ENCODE results near the gene FOXJ3.

Gene FOXJ3

DNA sequence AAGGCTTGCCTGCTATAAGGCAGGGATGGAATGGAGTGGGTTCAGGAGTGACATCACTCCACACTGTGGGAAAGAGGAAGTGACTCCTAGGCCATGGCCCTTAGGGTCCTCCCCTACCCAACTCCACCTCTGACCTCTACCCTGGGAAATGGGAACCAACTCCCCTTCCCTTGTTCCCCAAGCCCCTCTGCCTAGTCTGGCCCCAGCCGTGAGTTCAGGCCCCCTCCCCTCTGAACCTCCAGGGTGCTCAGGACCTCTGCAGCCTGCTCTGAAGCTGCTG is 166.7 kb downstream of the FOXJ3 start:
- no peak for DNase-seq (ENCODE audit: low read depth in 2 of 2)

DNA sequence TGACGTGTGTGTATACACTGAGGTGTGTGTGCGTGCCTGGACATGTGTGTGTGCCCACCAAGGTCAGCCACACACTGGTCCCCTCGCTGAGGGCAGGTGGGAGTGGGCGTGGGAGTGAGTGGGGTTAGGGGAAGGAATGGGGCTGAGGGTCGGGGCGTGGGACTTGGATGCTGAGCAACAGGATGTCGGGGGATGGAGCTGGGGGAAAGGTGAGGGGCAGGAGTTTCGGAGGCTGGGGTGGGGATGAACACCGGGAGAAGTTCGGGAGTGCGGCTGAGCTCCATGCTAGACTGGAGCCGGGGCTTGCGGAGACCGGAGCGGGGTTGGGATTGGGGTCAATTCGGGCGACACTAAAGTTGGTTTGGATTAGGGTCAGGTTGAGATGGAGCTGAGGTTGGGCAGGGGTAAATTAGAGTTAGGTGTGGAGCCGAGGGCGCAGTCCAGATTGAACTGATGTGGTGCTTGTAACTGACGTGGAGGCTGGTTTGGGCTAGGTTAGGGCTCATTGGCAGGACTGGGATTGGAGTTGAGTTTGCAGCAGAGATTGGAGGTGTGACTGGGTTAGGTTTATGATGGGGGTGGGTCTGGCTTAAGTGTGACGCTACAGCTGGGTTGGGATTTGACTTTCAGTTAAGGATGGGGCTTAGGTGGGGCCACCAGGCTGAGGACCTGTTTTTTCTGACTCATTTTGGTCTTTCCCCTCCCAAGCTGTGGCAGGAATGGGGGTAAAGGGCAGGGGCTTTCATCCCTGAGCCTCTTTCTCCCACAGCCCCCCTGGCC is 167.2 kb downstream of the FOXJ3 start:
- no peak for DNase-seq (ENCODE audit: low read depth in 2 of 2)

DNA sequence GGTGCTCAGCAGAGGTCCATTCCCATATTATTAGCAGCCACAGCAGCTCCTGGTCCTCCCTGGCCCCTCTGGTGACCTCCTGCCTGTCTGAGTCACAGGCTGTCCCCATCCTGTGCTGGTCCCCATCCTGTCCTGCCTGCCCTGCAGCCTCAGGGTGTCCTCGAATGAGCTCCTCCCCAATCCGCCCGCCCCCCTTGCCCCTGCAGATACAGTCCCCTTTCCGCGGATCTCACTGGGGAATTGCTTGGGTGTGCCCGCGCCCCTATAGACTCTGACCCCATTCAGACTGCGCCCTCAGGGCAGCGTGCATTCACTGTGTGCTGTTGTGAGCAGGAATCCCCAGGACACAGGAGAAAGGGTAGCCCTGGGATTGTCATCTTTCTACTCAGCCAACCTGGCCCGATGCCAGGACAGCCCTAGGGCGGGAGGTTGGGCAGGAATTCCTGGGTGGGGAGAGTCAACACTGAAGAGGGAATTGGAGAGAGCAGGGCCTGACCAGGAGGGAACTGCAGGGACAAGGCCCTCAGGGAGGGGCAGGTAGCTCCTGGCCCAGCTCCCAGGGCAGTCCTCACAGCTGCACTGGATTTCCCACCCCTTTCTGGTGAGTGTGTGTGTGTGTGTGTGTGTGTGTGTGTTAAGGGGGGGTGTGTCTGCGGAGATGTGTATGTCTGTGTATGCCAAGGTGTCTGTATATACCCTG is 169.4 kb downstream of the FOXJ3 start:
- no peak for DNase-seq (ENCODE audit: low read depth in 2 of 2)

DNA sequence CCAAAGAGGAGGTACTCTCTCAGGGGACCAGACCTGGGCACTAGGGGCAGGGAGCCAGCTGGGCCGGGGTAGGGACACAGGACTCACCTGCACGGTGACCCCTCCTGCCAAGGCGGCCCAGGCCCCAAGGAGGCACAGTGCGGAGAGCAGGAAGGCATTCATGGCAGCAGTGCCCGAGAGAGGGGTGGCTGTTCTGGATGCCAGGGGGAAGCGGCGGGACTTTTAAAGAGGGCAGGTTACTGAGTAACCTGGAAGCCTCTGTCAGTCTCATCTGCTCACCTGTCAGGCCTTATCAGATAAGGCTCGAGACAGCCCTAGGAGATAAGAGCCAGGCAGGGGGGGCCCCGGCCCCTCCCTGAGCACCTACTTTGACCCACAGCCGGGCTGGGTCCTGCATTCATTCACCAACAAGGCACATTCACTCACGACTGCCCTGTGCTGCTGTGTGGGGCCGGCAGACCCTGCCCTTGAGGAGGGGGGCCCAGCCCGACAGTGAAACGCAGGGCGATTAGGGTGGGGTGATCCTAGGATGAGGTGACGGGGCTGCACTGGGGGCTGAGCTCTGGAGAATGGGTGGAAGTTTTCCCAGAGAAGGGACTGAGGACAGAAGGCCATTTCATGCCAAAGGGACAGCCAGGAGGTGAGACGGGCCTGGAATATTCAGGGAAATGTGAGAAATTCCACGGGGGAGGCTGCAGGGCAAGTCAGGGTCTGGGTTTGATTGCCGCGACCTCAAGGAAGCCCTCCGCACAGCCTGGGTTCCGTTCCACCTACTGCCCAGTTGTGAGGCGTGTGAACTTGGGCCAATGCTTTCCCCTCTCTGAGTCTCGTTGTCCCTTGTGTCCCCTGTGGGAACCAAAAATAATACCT is 170.2 kb downstream of the FOXJ3 start, which contains the start of gene GUCA2A:
Gene GUCA2A, minus strand, starts transcription at position 195 of the 870 bp plus-strand sequence. Its CDS starts 33 bp downstream, at position 162.
- no peak for DNase-seq (ENCODE audit: low read depth in 2 of 2)

DNA sequence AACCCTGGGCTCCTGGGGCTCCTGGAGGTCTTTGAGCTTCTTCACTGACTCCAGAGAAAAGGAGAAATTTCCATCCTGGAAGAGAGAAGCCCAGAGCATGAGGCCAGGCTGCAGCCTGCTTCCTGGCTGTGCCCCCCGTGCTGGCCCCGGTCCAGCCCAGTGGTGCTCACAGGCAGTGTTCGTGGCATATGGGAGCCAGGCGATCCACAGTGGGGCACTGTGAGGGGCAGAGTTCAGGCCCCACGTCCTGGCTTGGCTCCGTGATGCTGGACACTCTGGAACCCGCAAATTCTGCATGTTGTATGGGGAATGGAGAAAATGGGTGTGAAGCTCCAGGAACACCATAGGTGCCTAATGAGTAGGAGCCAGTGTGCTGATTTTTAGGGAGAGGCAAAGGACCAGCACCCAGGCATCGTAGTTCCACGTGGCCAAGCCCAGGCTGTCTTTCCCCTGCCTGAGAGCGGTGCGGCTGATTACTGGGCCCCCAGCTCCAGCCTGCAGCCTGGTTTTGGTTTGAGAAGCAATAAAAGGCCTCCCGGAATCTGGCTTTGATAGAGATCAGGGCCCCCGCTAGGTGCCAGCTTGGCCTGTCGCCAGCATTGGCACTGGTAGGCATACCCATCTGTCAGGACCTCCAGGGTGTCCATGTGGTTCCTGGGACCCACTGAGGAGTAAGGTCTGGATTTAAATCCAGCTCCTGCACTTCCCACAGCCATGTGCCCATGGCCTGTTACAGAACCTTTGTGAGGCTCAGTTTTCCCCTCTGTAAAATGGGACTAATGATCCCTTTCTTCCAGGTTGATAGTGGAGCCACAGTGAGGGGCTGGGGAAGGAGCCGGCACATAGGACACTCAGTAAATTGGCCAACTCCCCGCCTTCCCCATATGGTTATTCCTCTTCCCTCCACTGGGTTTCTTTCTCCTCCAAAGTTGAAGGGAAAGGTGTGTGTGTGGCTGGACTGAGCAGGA is 171.2 kb downstream of the FOXJ3 start:
- no peak for DNase-seq (ENCODE audit: low read depth in 2 of 2)

DNA sequence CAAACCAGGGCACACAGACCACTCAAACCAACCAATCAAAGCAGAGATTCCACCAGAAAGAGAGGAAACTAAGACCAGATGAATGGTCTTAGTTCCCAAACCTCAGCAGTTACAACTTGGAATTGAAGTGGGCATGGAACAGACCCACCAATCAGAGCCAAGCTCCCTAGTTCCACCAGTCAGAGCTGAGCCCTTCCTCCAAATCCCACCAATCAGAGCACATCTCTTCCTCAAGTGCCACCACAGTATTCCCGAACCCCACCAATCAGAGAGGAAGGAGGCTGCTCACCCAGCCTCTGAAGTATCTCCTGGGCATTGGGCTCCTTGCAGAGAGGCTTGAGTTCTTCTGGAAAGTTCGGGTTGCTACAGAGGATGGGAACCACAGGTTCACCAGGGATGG is 171.9 kb downstream of the FOXJ3 start:
- DNase-seq (ENCODE audit: low read depth in 2 of 2) = no peak

DNA sequence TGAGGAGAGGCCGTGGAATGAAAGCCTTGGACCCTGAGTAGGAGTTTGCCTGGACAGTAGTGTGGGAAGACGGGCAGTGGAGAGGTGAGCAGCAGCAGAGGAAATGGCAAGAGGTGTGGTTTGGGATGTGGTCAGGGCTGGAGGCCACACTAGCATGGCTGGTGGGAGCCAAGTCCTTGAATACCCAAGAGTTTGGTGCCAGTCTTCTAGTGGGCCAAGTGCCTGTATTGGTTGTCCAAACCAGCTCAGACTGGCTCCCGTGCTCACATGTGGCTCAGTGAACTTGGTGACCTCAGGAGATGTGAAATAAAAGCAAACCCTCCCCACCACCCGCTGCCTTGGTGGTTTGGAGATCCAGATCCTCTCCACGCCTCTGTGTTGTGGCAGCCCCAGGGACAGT is 172.9 kb downstream of the FOXJ3 start:
- DNase-seq (ENCODE audit: low read depth in 2 of 2) = no peak

DNA sequence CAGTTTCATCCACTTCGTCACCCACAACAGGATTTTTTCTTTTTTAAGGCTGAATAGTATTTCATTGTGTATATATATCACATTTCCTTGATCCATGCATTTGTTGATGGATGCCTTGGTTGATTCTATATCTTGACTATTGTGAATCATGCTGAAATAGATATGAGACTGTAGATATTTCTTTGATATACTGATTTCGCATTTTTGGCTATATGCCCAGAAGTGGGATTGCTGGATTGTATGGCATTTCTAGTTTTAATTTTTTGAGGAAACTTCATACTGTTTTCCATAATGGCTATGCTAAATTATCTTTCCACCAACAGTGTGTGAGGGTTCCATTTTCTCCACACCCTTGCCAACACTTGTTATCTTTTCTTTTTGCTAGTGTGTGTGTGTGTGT is 176.8 kb downstream of the FOXJ3 start:
- no peak for DNase-seq (ENCODE audit: low read depth in 2 of 2)

DNA sequence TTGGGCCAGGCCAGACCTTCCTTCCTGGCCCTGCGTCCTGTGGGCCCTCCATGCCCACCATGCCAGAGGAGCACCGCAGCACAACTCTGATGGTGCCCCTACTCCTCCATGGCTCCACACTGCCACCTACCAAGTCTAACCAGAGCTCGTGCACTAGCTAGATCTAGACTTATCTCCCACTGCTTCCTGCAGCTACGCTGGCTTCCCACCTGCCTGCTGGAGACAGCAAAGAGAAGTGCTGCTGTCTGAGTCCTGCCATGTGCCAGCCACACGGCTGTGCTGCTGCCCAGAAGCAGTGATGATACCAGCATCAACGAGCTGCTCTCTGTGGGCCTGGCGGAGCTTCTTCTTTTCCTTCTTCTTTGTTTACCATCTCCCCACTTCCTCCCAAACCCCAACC is 177.4 kb downstream of the FOXJ3 start:
- no peak for DNase-seq (ENCODE audit: low read depth in 2 of 2)

DNA sequence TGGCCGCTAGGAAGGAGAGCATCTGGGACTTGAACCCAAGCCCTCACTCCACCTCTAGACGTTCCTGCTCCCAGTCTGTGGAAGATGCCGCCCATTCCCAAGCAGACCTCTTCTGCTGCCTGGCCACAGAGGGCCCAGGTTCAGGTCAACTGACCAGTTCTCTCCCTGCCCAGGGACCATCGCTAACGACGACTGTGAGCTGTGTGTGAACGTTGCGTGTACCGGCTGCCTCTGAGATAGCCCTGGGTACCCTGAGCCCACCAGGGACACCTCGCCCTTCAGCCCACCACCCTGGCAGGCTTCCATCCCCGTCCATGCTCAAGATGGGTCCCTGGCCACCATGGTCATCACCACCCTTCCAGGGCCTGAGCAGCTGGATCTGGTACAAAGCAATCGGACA is 179.7 kb downstream of the FOXJ3 start:
- DNase-seq (ENCODE audit: low read depth in 2 of 2) = no peak

DNA sequence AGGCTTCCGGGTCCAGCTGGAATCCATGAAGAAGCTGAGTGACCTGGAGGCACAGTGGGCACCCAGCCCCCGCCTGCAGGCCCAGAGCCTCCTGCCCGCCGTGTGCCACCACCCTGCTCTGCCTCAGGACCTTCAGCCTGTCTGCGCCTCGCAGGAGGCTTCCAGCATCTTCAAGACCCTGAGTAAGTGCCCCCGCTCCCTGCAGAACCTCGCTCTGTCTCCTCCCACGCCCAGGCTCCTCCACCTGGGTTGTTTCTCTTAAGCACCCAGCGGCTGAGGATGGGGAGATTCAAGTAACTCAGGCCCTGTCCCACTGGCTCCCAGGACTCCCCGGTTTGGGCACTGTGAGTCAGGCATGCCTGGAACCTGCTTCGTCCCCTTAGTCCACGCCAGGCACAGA is 180.3 kb downstream of the FOXJ3 start:
- no peak for DNase-seq (ENCODE audit: low read depth in 2 of 2)

DNA sequence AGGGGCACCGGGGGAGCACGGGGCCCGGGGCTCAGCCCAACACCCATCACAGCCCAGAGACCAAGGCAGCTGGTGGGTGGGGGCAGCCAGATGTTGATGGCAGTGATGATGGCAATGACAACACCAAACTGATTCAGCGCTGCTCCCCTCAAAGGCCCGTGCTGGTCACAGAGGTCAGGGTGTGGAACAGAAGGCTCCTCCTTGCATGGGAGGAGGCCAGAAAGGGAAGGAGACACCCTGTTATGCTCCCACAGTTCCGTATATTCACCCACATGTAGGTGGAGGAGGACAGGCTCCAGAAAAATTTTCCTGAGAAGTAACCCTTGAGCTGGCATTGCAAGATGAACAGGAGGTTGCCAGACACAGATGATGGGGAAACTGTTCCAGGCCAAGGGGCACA is 181.4 kb downstream of the FOXJ3 start:
- no peak for DNase-seq (ENCODE audit: low read depth in 2 of 2)

DNA sequence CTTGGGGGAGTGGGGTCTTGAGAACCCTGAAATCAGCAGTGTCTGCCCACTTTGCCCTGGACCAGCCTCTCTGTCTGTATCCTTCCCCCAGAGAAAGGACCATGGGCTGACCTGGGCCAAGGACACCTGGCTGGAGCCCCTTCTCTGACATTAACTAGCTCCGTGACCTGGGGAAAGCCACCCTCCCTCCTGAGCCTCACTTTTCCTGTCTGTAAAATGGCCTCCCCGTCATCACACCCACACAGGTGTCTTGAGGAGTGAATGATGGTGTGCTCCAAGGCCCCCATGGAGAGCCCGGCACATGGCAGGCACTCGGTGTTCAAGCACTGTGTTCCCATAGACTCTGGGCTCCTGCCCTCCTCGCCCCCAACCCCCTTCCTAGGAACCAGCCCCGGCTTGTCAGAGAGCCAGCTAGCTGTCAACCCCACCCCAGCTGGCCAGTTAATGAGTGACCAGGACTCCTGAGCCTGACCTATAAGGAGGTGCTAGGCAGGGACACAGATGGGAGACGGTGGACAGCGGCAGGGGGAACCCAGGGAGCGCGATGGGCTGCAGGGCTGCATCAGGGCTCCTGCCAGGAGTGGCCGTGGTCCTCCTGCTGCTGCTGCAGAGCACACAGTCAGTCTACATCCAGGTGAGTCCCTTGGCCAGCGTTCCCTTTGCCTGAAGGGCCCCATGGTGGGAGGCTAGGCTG is 182.0 kb downstream of the FOXJ3 start, which contains the start of gene GUCA2B:
Gene GUCA2B, plus strand, starts transcription at position 504 of the 694 bp plus-strand sequence. Its CDS starts 41 bp downstream, at position 545.
- DNase-seq (ENCODE audit: low read depth in 2 of 2) = no peak

DNA sequence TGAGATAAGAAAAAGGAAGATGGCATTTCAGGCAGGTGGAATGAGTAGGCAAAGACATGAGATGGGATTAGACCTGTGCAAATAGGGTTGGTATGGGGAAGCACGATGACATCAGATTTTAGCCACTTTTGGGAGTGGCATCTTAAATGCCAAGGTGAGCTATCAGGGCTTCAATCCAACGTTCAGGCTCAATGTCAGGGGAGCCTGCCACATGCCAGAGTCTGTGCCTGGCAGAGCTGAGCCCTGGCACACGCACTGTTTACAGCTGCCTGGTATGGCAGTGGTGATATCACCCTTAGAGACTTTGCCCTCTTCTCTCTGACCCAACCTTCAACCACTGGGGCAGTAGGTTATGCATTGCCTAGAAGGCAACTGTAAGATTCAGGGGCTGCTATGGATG is 182.9 kb downstream of the FOXJ3 start:
- no peak for DNase-seq (ENCODE audit: low read depth in 2 of 2)

DNA sequence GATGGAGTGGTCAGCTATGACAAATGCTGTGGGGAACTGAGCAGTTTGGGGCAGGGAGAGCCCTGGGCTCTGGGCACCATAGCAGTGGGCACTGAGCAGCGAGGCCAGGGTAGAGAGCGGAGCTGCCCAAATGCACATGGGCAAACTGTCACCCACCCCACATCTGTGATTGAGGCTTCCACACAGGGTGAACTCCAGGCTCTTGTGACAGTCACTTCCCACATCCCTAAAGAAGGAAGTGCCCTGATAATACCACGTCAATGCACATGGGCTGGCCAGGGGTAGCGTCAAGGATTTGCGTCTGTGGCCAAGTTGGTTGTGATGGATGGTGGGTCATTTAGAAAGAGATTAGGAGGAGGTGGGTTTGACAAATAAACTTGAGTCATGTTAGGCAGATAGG is 184.4 kb downstream of the FOXJ3 start:
- no peak for DNase-seq (ENCODE audit: low read depth in 2 of 2)

DNA sequence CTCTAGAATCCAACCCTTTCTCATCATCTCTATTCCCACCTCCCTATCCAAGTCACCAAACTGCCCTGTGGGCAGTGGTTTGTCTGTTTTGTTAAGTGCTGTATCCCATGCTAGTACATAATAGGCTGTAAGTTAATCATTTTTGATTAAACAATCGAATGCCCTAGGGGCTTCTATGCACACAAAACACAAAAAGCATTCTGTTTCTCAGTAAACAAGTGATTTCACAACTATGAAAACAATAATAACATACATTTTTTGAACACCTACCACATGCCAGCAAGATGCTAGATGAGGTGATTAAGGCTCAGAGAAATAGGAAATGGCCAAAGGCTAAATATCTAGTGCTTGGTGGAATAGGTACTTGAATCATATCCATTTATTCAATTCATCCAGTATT is 186.9 kb downstream of the FOXJ3 start:
- DNase-seq (ENCODE audit: low read depth in 2 of 2) = no peak

DNA sequence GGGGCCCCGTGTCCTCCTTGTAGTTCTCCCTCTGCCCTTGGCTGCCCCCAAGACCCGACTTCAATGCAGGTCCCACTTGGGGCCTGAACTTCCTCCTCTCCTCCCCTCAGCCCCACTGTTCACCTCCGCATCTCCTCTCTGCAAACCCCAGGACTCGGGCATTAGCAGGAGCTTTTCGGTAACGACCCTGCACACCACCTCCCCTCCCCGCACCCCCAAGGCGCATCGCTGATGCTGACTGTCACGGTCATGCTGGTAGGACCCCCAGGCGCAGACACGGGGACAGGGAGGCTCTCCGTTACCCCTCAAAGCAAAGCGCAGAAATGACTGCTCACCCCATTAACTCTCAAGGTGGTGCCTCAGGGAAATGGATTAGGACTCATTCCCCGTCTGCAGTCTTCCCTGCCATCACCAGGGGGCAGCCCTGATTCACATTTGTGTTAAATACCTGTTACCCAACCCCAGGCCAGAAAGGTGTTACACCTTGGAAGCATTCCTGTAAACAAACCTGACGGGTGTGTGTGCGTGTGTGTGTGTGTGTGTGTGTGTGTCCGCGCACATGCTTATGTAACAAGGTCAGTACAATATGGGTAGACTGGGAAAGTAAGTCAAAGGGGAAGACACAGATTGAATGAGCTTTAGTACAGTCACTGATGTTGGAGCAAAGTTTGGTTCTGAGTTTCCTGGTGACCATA is 188.3 kb downstream of the FOXJ3 start:
- peak; percentile 51 to 63 for DNase-seq (ENCODE audit: low read depth in 2 of 2)

DNA sequence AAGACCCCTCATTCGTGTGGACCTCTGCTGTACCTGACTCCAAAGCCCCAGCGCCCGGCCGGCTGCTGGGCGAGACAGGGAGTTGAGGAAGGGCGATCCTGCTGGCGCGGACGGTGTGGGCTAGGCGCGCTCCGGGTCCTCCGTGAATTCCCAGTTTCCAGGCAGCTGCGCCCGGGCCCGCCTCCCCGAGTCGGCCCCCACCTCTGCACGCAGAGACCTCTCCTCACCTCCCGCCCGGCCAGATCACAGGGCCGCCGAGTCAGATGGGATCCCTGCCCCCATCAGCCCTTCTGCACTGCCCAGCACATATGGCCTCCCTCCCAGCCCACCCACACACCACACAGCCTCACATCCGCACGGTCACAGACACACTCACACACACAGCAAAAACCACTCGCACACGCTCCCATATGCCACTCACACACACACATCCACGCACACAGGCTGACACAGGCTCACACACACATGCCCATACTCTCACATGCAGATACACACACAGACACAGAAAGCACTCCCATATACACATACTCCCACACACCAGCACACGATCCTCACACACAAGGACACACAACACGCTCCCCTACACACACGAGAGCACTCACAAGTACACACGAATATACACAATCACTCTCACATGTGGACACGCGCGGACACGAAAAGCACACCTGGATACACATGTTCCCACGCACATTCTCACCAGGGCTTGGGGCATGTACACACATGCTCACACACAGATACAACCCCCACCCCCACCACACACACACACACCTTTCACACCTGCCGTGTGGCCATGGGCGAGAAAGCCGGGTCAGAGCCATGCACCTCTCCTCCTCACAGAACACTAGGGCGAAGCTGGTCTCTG is 189.0 kb downstream of the FOXJ3 start:
- no peak for DNase-seq (ENCODE audit: low read depth in 2 of 2)

DNA sequence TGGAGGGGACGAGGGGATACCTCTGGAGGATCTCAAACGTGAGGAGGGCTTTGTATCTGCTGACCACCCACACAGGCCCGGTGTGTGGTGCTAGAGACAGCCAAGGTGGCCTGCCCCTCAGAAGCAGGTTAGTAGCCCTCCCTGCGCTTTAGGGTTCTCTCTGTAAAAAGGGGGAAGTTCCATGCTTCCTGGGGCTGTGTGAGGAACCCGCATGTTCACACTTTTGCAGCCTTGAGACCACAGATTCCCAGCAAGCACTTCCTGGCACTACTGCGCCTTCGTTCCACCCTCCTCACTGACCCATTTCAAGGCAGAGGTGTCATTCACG is 189.7 kb downstream of the FOXJ3 start:
- no peak for DNase-seq (ENCODE audit: low read depth in 2 of 2)
